NCI-H446 treated with DMSO at 0.1 percent for 48 hours (cell line): ENCODE results near the gene NKX2-2.

Experiments
- DNase-seq: peaks from one replicate; lab custom pipeline; 2025; lab: John Stamatoyannopoulos, UW

Gene NKX2-2

DNA sequence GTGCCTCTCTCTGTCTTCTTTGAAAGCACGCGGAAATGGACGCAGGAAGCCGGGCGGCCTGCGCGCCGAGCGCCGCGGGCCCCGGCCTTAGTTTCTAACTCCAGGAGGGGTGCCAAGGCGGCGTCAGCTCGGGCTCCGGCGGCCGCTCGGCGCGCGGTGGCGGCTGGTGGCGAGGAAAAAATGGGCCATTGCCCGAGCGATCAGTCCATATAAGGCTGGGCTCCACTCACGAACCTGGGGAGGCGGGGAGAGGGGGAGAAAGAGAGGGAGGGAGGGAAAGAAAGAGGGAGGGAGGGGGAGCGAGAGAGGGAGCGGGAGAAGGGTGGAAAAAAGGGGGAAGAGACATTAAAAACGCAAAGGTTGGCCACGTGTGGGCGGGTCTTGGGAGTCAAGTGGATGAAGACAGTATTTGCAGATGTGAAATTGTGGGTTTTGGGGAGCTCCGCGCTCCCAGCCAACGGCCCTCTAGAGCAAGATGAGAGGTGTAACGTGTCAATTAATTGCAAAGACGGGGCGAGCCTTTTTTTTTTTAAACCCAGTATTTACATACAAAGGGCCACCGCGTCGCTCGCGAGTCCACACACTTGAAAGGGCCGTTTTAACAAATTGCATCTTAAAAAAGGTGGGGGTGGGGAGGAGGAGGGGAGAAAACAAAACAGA lies at the start of gene NKX2-2:
Gene NKX2-2 (minus strand): TSS at position 184 of the 660 bp plus-strand sequence. CDS start 395 bp downstream, outside the sequence.
- DNase-seq, result no peak

DNA sequence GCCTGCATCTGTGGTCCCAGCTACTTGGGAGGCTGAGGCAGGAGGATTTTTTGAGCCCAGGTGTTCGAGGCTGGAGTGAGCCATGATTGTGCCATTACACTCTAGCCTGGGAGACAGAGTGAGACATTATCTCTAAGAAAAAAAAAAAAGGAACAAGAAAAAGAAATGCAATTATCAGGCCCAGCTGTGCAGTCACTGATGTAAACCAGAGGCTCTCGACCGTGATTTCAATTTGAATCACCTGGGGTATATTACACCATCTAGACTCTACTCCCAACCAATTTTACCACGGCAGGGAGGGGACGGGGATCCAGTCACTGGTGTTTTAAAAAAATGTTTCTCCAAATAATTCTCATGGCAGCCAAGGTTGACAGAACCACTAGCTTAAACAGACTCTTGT lies 48.8 kb upstream of the NKX2-2 start:
- DNase-seq, result no peak

DNA sequence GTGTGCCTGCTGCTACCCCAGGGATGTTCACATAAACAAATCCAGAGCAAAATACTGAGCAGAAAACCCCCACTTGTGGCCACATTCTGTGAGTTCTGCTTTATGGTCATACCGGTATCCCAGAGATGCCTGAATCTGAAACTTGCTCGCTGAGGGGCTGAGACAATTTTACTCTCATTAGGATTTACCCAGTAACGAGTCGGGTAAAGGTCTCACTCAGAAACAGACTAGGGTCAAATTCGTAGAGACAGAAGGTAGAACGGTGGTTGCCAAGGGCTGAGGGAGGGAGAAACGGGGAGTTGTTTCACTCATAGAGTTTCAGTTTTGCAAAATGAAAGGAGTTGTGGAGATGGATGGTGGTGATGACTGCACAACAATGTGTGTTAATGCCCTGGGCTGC lies 45.4 kb upstream of the NKX2-2 start:
- DNase-seq, result no peak

DNA sequence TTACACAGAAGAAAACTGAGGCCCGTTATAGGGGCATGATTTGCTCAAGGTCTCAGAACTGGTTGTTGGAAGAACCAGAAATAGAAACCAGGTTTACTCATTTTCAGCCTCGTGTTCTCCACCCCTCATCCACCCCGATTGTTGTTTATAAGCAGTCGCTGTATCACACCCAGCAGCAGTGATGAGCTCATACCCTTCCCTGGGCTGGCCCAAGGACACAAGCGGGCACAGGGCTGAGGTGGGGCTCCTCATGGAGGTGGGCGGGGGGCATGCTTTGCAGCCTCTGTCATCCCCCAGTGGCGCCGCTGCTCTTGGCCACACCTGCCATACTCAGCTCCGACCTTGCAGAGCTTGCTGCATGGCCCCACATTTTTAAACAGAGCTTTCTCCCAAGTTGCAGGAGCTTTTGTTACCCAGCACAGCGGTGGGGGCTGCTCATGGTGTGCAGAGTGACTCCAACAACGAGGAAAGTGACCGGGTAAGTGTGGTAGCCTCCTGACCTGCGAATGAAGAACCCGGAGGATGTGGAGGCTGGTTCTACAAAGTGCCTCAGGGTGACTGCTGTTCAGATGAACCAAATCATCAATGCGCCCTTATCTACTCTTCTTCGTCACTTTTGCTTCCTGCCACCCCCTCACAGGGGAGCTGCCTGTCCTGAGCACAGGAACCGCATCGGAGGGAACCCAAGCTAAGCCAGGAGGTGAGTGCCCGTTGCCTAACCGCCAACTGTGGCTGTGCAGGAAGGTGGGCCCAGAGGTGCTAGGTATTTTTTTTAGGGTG lies 43.6 kb upstream of the NKX2-2 start:
- no peak for DNase-seq

- no peak for DNase-seq
These were observed 42.5 kb upstream of the NKX2-2 start for GRCh38 chr20:21556398-21556797.

- no peak for DNase-seq
These were observed 41.7 kb upstream of the NKX2-2 start for GRCh38 chr20:21555470-21556120.

DNA sequence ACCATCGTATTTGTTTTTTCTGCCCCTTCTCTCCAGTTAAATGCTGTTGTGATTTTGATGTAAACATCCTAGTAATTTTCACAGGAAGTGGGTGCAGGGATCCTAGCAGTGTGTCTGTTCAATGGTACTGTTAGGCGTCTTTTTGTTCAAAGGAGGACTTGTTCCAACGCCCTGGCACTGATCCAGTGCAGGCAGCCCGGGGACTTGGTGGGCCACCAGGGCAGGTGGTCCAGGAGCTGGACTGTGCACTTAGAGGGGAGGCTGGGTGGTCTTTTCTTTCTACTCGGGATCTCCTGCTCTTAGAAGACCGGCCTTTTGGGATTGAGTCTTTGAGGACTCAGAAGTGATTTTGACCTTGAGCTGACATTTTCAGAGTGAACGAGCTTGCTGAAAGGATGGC lies 41.1 kb upstream of the NKX2-2 start:
- no peak for DNase-seq

DNA sequence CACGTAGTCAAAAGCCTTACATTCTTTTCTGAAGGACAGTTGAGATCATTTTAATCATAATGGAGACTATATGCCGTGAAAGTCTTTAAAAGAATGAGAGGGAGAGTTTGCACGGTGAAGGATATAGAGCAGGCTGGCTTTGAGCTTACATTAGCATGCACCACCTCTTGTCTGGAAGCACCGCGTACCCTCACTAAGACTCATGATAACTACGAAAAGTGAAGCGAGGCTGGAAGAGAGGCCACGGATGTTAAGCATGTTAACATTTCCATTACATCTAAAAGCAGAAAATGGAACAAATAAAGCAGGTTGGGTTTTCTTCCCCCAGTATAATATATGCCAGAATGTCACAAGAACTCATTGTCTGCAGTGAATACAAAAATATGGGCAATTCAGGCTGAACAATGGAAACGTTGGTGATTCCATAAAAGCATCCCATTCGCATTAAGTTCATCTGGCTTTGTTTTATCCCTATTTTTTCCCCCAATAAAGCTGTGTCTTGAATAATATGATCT lies 40.6 kb upstream of the NKX2-2 start:
- no peak for DNase-seq

DNA sequence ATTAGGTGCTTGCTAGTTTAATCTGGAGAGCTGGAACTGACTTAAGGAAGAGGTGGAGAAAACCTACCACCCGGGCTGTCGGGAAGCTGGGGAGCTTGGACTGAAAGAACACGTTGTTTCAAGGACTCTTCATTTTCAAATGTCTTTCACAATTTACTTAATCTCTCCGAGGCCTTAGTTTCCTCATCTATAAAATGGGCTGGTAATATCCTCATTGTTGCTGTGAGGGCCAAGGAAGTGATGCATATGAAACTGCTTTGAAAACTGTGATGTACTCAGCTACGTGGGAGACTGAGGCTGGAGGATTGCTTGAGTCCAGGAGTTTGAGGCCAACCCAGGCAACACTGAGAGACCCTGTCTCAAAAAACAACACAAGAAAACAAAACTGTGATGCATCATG lies 36.7 kb upstream of the NKX2-2 start:
- DNase-seq, result no peak

- DNase-seq, result no peak
These were observed 34.6 kb upstream of the NKX2-2 start for GRCh38 chr20:21548390-21549035.

DNA sequence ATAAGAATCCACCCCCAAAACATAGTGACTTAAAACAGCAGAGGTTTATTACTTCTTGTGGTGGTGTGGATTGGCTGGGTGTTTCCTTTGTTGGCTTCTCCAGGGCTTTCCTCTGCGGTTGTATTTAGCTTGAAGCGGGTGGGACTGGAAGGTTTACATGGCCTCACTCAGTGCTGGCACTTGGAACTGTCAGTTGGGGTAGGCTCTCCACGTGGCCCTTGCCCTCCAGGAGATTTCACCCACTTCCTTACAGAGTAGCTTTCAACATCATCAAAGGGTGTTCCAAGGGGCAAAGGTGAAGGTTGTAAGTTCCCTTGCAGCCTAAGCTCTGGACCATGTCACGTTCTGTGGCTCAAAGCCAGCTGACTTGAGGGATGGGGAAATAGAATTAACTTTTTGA lies 32.5 kb upstream of the NKX2-2 start:
- no peak for DNase-seq

DNA sequence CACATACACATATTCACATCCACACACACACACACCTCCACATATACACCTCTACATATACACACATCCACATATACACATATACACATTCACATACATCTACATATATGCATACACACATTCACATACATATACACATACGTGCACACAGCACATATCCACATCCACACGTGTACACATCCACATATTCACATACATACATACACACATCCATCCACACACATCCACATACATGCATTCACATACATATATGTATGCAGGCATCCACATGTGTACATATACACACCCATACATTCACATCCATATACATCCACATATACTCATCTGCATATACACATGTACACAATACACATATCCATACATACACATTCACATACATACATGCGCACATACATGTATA lies 25.6 kb upstream of the NKX2-2 start:
- no peak for DNase-seq

- DNase-seq, result no peak
These were observed 21.0 kb upstream of the NKX2-2 start for GRCh38 chr20:21534886-21535285.

DNA sequence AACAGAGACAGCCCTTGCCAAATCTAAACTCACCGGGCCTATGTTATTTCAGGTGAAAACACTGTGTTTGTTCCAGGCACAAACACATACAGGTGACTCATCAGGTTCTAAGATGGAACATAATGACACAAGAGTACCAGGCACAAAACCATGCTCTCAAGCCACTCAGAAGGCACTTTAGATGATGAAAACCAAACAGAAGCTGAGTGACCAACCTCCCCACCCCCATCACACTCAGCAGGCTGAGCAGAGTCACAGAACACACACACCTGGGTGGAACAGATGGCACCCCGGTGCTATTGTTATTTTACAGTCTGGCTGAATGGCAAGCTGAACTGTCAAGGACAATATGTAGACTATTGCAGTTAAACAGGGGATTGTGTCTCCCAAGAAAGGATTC lies 20.6 kb upstream of the NKX2-2 start:
- no peak for DNase-seq

- DNase-seq, result no peak
These were observed 16.0 kb upstream of the NKX2-2 start for GRCh38 chr20:21529863-21530262.

DNA sequence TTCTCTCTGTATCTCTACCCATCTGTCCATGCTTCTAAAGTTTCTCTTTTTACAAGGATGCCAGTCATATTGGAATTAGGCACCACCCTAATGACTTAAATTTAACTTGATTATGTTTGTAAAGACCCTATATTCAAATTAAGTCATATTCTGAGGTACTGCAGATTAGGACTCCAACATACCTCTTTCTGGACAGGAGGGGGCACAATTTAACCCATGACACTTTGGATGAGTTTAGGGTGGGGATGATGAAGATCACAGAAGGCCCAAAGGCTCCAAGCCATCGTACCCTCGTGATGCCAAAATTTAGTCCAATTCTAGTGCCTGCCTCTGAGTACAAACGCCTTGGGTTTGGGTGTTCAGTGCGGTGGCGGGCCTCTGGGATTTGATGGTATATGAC lies 15.0 kb upstream of the NKX2-2 start:
- DNase-seq, result no peak

DNA sequence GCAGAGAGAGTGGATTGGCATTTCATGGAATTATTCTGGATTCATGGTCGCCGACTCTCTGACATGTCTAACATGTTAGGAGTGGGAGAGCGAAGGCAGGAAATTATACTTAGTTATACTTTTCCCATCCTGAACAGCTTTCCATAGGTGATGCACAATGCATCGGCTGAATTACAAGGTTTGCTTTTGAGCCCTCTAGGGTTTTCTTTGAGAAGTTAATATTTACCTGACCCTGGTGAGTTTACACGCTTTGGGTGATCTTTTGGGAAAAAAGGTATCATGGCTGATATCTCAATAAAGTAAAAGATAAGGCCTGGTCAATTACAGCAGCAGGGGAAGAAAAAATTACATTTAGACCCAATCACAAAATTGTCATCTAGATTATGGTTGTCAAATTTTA lies 14.0 kb upstream of the NKX2-2 start:
- DNase-seq, result no peak

GRCh38 chr20:21526776-21527175 lies 12.9 kb upstream of the NKX2-2 start:
- no peak for DNase-seq

- no peak for DNase-seq
These were observed 10.0 kb upstream of the NKX2-2 start for GRCh38 chr20:21523895-21524294.

- DNase-seq, result no peak
These were observed 9.5 kb upstream of the NKX2-2 start for GRCh38 chr20:21523281-21523868.

GRCh38 chr20:21522481-21523280 lies 8.8 kb upstream of the NKX2-2 start:
- no peak for DNase-seq
